ENCODE results near the gene ECEL1.

Gene ECEL1

GRCh38 chr2:232431705-232432590 lies 55.7 kb downstream of the ECEL1 start:
- Histone ChIP-seq H3K9me2 (replicated peaks; ENCODE audit: insufficient read depth, low read length) (no peaks in the 10 kb centered on the region), H3K27ac (ENCODE audit: low read depth, low read length) (no peak overlapping the region), H3K4me2 (ENCODE audit: low read depth, low read length, poor library complexity, severe bottlenecking) (no peak overlapping the region), H3F3A (ENCODE audit: insufficient read depth) (no peaks in the 10 kb centered on the region), H2AFZ (ENCODE audit: low read depth, low read length, severe bottlenecking) (no peak overlapping the region), H3K9ac (ENCODE audit: low read length) (no peak overlapping the region), H3K79me2 (ENCODE audit: insufficient read depth, low read length) (no peaks in the 10 kb centered on the region), H3K36me3 (ENCODE audit: low read length) (no peaks in the 10 kb centered on the region), H3K4me3 (ENCODE audit: insufficient read depth, low read length, poor library complexity, severe bottlenecking) (no peak overlapping the region), H3K27me3 (ENCODE audit: low read length) (no peaks in the 10 kb centered on the region), H3K9me3 (ENCODE audit: insufficient read depth, low read length) (no peaks in the 10 kb centered on the region), H4K20me1 (ENCODE audit: low read depth, low read length) (no peaks in the 10 kb centered on the region)
- TF ChIP-seq EZH2phosphoT487 (conservative IDR thresholded peaks at IDR 0.05; ENCODE audit: low read length) (no peak), CTCF (IDR thresholded peaks at IDR 0.05; ENCODE audit: insufficient read depth, low read length, poor library complexity, severe bottlenecking) (no peak)
